Measurements from ENCODE around the gene ARID1B.

ARID1B gene

GRCh38 chr6:157046776-157047175 lies 269.6 kb downstream of the ARID1B start:
- H2AFZ ChIP-seq = no peak overlapping the region
- no peak for TF ChIP-seq CTCF (IDR thresholded peaks at IDR 0.05)
- H3K9ac ChIP-seq = no peak overlapping the region
- H3K79me2 ChIP-seq = peaks cover 40% of the 10 kb centered on the region
- no peaks in the 10 kb centered on the region for H3K9me3 ChIP-seq (ENCODE audit: control insufficient read depth, low read length)
- H3K4me2 ChIP-seq (ENCODE audit: low read length) = no peak overlapping the region
- H3K36me3 ChIP-seq (ENCODE audit: control insufficient read depth, insufficient read depth, low read length) = no peaks in the 10 kb centered on the region
- no peak overlapping the region for H3K27ac ChIP-seq
- H3K4me1 ChIP-seq = no peaks in the 10 kb centered on the region
- no peak overlapping the region for H3K4me3 ChIP-seq (ENCODE audit: low read depth, low read length)
- H3K27me3 ChIP-seq (ENCODE audit: control insufficient read depth, insufficient read depth, low read length) = no peaks in the 10 kb centered on the region

- no peaks in the 10 kb centered on the region for H3K9me3 ChIP-seq (ENCODE audit: control insufficient read depth, low read length)
- H3K4me3 ChIP-seq (ENCODE audit: low read depth, low read length) = no peak overlapping the region
- no peak overlapping the region for H3K9ac ChIP-seq
- H3K27ac ChIP-seq = no peak overlapping the region
- no peak overlapping the region for H2AFZ ChIP-seq
- H3K4me2 ChIP-seq (ENCODE audit: low read length) = no peak overlapping the region
- H3K36me3 ChIP-seq (ENCODE audit: control insufficient read depth, insufficient read depth, low read length) = no peaks in the 10 kb centered on the region
- no peaks in the 10 kb centered on the region for H3K4me1 ChIP-seq
- TF ChIP-seq CTCF (IDR thresholded peaks at IDR 0.05) = no peak
- H3K79me2 ChIP-seq = peaks cover 37% of the 10 kb centered on the region
- H3K27me3 ChIP-seq (ENCODE audit: control insufficient read depth, insufficient read depth, low read length) = no peaks in the 10 kb centered on the region
Observed at GRCh38 chr6:157047328-157047727, 270.1 kb downstream of the ARID1B start.

GRCh38 chr6:157047951-157048350 lies 270.8 kb downstream of the ARID1B start:
- Histone ChIP-seq H3K9me3 (ENCODE audit: control insufficient read depth, low read length) (no peaks in the 10 kb centered on the region), H2AFZ (no peak overlapping the region), H3K4me1 (no peaks in the 10 kb centered on the region), H3K36me3 (ENCODE audit: control insufficient read depth, insufficient read depth, low read length) (no peaks in the 10 kb centered on the region), H3K27ac (no peak overlapping the region), H3K4me3 (ENCODE audit: low read depth, low read length) (no peak overlapping the region), H3K4me2 (ENCODE audit: low read length) (no peak overlapping the region), H3K9ac (no peak overlapping the region), H3K27me3 (ENCODE audit: control insufficient read depth, insufficient read depth, low read length) (no peaks in the 10 kb centered on the region), H3K79me2 (peaks cover 42% of the 10 kb centered on the region)
- no peak for TF ChIP-seq CTCF (IDR thresholded peaks at IDR 0.05)

- Histone ChIP-seq H3K4me2 (ENCODE audit: low read length) (no peak overlapping the region), H3K27ac (no peak overlapping the region), H3K79me2 (peaks cover 48% of the 10 kb centered on the region), H3K9ac (no peak overlapping the region), H3K27me3 (ENCODE audit: control insufficient read depth, insufficient read depth, low read length) (no peaks in the 10 kb centered on the region), H3K9me3 (ENCODE audit: control insufficient read depth, low read length) (no peaks in the 10 kb centered on the region), H3K4me3 (ENCODE audit: low read depth, low read length) (no peak overlapping the region), H3K4me1 (no peaks in the 10 kb centered on the region), H2AFZ (no peak overlapping the region), H3K36me3 (ENCODE audit: control insufficient read depth, insufficient read depth, low read length) (no peaks in the 10 kb centered on the region)
- no peak for TF ChIP-seq CTCF (IDR thresholded peaks at IDR 0.05)
Observed at GRCh38 chr6:157049133-157049532, 272.0 kb downstream of the ARID1B start.

- Histone ChIP-seq H3K9me3 (ENCODE audit: control insufficient read depth, low read length) (no peaks in the 10 kb centered on the region), H3K4me3 (ENCODE audit: low read depth, low read length) (no peak overlapping the region), H3K36me3 (ENCODE audit: control insufficient read depth, insufficient read depth, low read length) (no peaks in the 10 kb centered on the region), H3K4me2 (ENCODE audit: low read length) (no peak overlapping the region), H3K27ac (no peak overlapping the region), H2AFZ (no peak overlapping the region), H3K27me3 (ENCODE audit: control insufficient read depth, insufficient read depth, low read length) (no peaks in the 10 kb centered on the region), H3K9ac (no peak overlapping the region), H3K79me2 (peaks cover 48% of the 10 kb centered on the region), H3K4me1 (no peaks in the 10 kb centered on the region)
- no peak for TF ChIP-seq CTCF (IDR thresholded peaks at IDR 0.05)
Observed at GRCh38 chr6:157050537-157051265, 273.5 kb downstream of the ARID1B start.
